GM18507 (cell line): ENCODE data around the gene KIRREL3.

ENCODE experiments used
- DNase-seq: peaks from one replicate; pipeline ENCODE4 v3.0.0; 2011; ENCODE audit warnings: low read depth; ENCODE audit not compliant: insufficient read length; ENCODE audit errors: extremely low spot score
- FAIRE-seq: peaks from 2 replicates; lab custom pipeline; 2011; peaks lifted over from hg19 to GRCh38; lab: Jason Lieb, UNC

Gene KIRREL3

DNA sequence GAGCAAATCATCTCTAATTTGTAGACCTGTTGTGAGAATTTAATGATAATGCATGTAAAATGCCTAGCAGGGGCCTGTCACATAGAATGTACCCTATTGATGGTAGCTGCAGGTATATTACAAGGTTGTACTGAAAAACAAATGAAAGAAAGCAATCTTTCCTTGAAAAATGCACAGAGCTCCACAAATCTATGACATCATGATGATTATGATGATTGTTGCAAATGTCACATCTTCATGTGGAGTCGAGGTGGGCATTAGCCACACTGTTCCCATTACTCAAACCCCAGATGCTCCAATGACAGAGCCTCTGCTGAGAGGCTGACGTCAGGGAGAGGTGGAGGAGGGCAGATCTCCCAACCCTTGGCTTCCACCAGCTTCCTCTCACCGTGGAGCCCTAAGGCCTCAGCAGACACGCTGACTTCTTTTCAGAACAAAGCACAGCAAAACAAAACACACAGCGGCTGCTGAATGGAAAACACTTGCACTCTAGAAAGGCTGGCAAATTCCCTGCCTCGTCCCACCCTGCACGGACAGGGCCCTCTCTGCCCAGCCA lies 298.3 kb downstream of the KIRREL3 start:
- no peak for FAIRE-seq
- DNase-seq, result no peak

GRCh38 chr11:126701520-126701897 lies 299.1 kb downstream of the KIRREL3 start:
- DNase-seq, result no peak
- FAIRE-seq, result no peak

DNA sequence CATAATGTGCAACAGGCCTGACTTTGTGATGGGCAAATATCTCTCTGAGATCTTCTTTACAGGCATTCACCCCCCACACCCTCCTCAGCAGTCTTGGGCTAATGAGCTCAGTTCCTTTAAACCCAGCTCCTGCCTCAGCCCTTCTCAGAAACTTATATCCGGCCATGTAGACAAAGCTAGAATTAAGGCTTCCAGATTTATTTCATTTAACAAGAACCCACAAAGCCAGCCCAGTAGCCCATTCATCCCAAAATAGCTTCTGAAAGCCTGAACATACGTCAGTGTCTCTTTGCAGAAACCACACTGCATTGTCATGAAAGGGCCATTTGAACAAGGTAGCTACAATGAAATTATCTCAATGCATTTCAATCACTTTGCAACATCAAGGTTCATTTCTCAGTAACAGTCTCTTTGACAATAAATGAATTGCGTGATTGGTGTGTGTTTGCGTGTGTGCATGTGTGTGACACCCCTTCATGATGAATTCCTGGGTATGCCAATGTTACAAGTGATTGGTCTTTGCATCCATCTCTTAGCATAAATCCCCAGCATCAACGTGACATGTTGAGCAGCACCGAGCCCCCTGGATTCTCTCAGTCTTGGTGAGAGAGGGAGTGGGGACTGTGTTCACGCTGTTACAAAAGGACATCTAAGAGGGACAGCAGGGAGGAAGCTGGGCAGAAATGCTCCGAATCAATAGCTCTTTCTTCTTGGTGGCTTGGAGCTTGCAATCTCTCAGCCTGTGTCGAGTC lies 299.6 kb downstream of the KIRREL3 start:
- FAIRE-seq (peak; percentile 56), DNase-seq (no peak)

- DNase-seq (no peak), FAIRE-seq (no peak)
Measured at GRCh38 chr11:126698576-126698975, 302.0 kb downstream of the KIRREL3 start.

- DNase-seq (no peak), FAIRE-seq (no peak)
Measured at GRCh38 chr11:126697936-126698335, 302.6 kb downstream of the KIRREL3 start.

- no peak for FAIRE-seq
- DNase-seq, result no peak
Measured at GRCh38 chr11:126696982-126697381, 303.6 kb downstream of the KIRREL3 start.

DNA sequence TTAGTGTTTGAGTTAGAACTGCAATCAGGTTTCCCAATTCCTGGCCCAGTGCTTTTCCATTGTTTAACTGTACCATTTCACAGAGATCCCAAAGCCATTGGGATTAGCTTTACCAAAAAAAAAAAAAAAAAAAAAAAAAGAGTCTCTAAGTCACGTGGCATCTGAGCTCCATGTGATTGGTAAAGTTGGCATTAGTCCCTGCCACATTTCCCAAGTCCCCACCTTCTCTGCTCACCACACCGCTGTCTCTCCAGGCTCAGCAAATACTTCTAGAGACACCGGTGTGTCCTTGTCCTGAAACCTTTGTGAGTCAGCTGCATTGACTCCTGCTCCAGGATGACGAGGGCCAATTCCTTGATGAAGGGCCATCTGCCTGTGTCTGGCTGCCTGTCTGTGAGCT lies 305.3 kb downstream of the KIRREL3 start:
- DNase-seq (no peak), FAIRE-seq (no peak)

- FAIRE-seq (no peak), DNase-seq (no peak)
Measured at GRCh38 chr11:126694065-126694625, 306.4 kb downstream of the KIRREL3 start.

DNA sequence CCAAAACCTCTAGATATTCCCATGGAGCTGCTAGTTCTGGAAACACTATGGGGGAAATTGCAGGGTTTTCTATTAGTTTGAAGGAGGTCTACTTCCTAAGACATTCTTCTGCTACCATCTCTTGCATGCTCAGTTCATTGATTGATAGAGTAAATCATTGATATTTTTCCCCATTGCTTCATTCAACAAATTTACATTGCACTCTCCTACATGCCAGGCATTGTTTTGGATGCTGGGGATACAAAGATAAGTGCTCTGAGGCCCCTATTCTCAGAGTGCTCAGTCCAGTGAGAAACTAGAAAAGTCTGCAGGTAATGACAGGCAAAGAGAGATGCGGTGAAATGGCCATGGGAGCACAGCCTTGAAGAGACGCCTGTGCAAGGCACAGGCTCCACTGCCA lies 313.1 kb downstream of the KIRREL3 start:
- no peak for FAIRE-seq

GRCh38 chr11:126686938-126687337 lies 313.6 kb downstream of the KIRREL3 start:
- FAIRE-seq, result no peak
- no peak for DNase-seq

More for the DNA sequence above, 313.1 kb downstream of the KIRREL3 start:
- DNase-seq, result no peak

- DNase-seq (no peak), FAIRE-seq (no peak)
Measured at GRCh38 chr11:126683766-126684728, 316.5 kb downstream of the KIRREL3 start.

DNA sequence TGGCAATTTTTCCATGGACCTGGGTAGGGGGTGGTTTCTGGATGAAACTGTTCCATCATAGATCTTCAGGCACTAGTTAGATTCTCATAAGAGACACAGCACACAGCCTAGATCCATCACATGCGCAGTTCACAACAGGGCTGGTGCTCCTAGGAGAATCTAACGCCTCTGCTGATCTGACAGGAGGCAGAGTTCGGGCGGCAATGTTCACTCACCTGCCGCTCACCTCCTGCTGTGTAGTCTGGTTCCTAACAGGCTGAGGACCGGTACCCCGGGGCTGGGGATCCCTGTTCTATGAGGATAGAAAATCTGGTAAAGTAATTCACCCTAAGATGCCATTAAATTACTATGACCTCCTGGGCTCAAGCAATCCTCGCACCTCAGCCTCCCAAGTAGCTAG lies 318.0 kb downstream of the KIRREL3 start:
- FAIRE-seq (no peak), DNase-seq (no peak)

DNA sequence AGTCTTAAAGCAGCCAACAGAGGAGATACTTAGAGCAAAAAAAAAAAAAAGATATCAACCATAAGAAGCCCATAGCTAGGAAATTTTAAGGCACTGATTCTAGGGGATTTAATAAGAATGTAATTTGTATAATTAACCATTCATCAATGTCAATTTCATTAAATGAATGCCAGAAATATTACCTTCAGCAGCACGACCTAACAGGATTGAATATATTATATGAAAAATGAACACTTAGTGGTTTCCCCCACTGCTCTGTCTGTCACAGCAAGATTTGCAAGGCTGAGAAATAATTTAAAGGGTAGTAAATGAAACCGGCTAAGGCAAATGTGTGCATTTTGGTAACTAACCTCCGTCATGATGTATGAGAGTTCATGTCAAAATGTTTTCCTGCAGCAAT lies 319.9 kb downstream of the KIRREL3 start:
- no peak for DNase-seq
- FAIRE-seq, result no peak

DNA sequence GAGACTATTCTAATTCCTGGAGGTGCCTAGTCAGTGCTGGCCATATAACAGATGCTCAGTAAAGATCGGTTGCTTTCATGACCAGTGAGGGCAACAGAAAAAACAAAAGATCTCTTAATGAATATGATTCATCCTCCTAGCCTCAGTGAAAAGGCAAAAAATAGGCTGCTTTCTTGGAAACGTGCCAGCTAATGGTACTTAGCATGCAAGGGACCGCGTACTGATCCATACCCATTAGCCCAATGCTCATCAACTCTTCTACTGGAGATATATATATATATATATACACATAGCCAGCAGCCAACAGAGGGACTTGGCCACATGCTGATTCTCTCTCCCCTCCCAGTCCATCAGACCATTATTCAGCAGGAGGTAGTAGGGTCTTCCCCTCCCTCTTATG lies 320.4 kb downstream of the KIRREL3 start:
- FAIRE-seq, result no peak

GRCh38 chr11:126679033-126679432 lies 321.5 kb downstream of the KIRREL3 start:
- DNase-seq (no peak), FAIRE-seq (no peak)

More for the DNA sequence above, 320.4 kb downstream of the KIRREL3 start:
- DNase-seq, result no peak

DNA sequence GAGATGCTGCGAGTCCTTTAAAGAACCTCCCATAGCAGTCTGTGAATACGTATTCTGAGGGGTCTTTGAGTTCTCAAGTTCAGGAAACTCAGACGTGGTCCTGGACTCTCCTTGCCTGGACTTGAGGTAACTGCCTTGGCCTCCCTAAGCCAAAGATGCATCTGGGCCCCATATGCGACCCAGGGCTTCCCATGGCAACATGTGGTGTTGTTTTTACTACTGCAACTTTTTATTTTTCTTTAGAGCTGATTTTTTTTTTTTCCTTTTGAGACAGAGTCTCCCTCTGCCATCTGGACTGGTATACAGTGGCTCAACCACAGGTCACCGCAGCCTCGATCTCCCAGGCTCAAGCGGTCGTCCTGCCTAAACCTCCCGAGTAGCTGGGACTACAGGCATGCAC lies 324.0 kb downstream of the KIRREL3 start:
- FAIRE-seq, result no peak
- DNase-seq, result no peak

- no peak for DNase-seq
- no peak for FAIRE-seq
Measured at GRCh38 chr11:126673319-126673718, 327.3 kb downstream of the KIRREL3 start.

GRCh38 chr11:126669416-126669815 lies 331.2 kb downstream of the KIRREL3 start:
- FAIRE-seq, result no peak

DNA sequence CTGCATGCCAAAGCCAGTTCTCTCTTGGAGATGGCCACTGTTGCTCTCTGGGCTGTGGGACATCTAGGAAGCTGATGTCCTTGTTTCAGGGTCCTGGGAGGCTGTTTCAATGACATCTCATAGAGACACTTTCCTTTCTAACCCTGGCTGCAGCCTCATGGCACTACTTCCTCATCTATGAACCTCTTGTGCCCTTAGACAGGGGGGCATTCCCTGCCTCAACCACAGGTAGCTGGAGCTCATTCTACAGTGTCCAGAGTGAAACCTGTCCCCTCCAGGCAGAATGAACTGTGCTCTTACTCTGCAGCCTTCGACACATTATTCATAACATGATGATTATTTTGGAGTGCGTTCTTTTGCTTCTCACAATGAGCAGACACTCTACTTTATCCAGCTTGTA lies 335.9 kb downstream of the KIRREL3 start:
- FAIRE-seq, result no peak
- no peak for DNase-seq

More at GRCh38 chr11:126669416-126669815, 331.2 kb downstream of the KIRREL3 start:
- DNase-seq, result no peak
